Esophagus muscularis mucosa (tissue), 4 donors: ENCODE results near the gene CACNG7. TPM values are rescaled to one million over a fixed set of nuclear protein-coding genes. Genes with fewer than 3 reads are reported as not detected.

Experiments used
- DNase-seq: peaks from one replicate; pipeline ENCODE4 v3.0.0-alpha.2; 2017; ENCODE audit errors: extremely low spot score
- H3K27ac ChIP-seq, 4 donors: fragments of 200-600 bp; sonication (generic); replicated peaks in 1 of 4; 1 replicate in 3 of 4; 2 replicates in 1 of 4; pipeline ENCODE4 v1.5.1; 2016 to 2019; ENCODE audit warnings: mild to moderate bottlenecking in 1 of 4
- H3K27me3 ChIP-seq, 4 donors: fragments of 200-600 bp; sonication (generic); one replicate each; pipeline versions ENCODE4 v1.5.1 to v1.6.0; 2016 to 2019
- H3K36me3 ChIP-seq, 4 donors: fragments of 200-600 bp; sonication (generic); one replicate each; pipeline ENCODE4 v1.5.1; 2016 to 2019
- H3K4me1 ChIP-seq, 4 donors: fragments of 200-600 bp; sonication (generic); one replicate each; pipeline ENCODE4 v1.5.1; 2016 to 2019
- H3K4me3 ChIP-seq, 4 donors: fragments of 200-600 bp; sonication (generic); 1 replicate in 2 of 4; 2 replicates in 2 of 4; pipeline ENCODE4 v1.5.1; 2016 to 2019; ENCODE audit warnings: mild to moderate bottlenecking in 4 of 4, moderate library complexity in 1 of 4
- H3K9me3 ChIP-seq, 4 donors: fragments of 200-600 bp; sonication (generic); 1 replicate in 3 of 4; 2 replicates in 1 of 4; pipeline ENCODE4 v1.5.1; 2016 to 2019
- EP300 ChIP-seq: sonication (generic); formaldehyde crosslinking; IDR thresholded peaks from one replicate; pipeline ENCODE4 v1.6.1; 2017; ENCODE audit warnings: antibody characterized with exemption
- POLR2A ChIP-seq: fragments of 450-650 bp; IDR thresholded peaks from one replicate; pipeline ENCODE4 v1.6.1; 2017; ENCODE audit warnings: antibody characterized with exemption, moderate library complexity, mild to moderate bottlenecking, low read depth
- POLR2AphosphoS5 ChIP-seq, 2 donors: sonication (generic); formaldehyde crosslinking; IDR thresholded peaks; one replicate each; pipeline ENCODE4 v1.6.1; 2017; ENCODE audit warnings: antibody characterized with exemption in 2 of 2
- WGBS: methylation state at CpG from one replicate; pipeline ENCODE4 v1.1.5; 2018; 5-methylcytosine and 5-hydroxymethylcytosine counted together
- intact Hi-C: fragments of 100-400 bp; cut with DNase I; formaldehyde crosslinking; loops from one replicate; pipeline ENCODE4 v1.15.1; 2023
- total RNA-seq, 4 donors: library from RNA; depleted of rRNA; stranded (reverse); fragments of >200 nt; gene quantifications; one replicate each; pipeline versions ENCODE4 v1.1.0 to v1.2.1, GENCODE V29; 2016
- TF ChIP-seq, protein P1 (sequence below), 3 experiments: fragments of 200-600 bp in 2 of 3; fragments of 450-650 bp in 1 of 3; sonication (generic) in 2 of 3; IDR thresholded peaks; one replicate each; pipeline ENCODE4 v1.5.1; 2017 to 2019; ENCODE audit warnings: antibody characterized with exemption in 3 of 3, mild to moderate bottlenecking in 2 of 3, moderate library complexity in 1 of 3

Gene CACNG7
- total RNA-seq, 4 donors from 2014 or later = under 0.01 to 1.2 TPM; not detected in 2

- H3K4me1 ChIP-seq = peaks cover 0 to 6% (median 5%) of the 10 kb centered on the region in 4 donors
- peaks cover 0 to 98% (median 51%) of the 10 kb centered on the region in 4 donors for H3K27me3 ChIP-seq
- WGBS = 3% methylated on average over 18 of the region's 32 CpGs
- intact Hi-C loops = no loop called here
- H3K36me3 ChIP-seq = no peaks in the 10 kb centered on the region
- no peak overlapping the region for H3K4me3 ChIP-seq
- no peak for DNase-seq
- TF ChIP-seq, protein P1, sequence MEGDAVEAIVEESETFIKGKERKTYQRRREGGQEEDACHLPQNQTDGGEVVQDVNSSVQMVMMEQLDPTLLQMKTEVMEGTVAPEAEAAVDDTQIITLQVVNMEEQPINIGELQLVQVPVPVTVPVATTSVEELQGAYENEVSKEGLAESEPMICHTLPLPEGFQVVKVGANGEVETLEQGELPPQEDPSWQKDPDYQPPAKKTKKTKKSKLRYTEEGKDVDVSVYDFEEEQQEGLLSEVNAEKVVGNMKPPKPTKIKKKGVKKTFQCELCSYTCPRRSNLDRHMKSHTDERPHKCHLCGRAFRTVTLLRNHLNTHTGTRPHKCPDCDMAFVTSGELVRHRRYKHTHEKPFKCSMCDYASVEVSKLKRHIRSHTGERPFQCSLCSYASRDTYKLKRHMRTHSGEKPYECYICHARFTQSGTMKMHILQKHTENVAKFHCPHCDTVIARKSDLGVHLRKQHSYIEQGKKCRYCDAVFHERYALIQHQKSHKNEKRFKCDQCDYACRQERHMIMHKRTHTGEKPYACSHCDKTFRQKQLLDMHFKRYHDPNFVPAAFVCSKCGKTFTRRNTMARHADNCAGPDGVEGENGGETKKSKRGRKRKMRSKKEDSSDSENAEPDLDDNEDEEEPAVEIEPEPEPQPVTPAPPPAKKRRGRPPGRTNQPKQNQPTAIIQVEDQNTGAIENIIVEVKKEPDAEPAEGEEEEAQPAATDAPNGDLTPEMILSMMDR (IDR thresholded peaks at IDR 0.05) = no peak
- TF ChIP-seq POLR2A (no peak), EP300 (no peak), POLR2AphosphoS5 (IDR thresholded peaks at IDR 0.05) (no peak)
- H3K9me3 ChIP-seq = no peaks in the 10 kb centered on the region
- no peak overlapping the region for H3K27ac ChIP-seq
Observed at GRCh38 chr19:53961523-53962356, 52.7 kb downstream of the CACNG7 start.

- 15% methylated on average over 5 of the region's 55 CpGs for WGBS
- TF ChIP-seq POLR2AphosphoS5 (IDR thresholded peaks at IDR 0.05) (no peak), EP300 (no peak), POLR2A (no peak)
- TF ChIP-seq, protein P1 (IDR thresholded peaks at IDR 0.05) = no peak
- Histone ChIP-seq H3K27ac (no peak within 1 kb of the TSS), H3K36me3 (no peaks in the 10 kb centered on the region), H3K27me3 (peaks cover 0 to 95% (median 44%) of the 10 kb centered on the region in 4 donors), H3K4me1 (peaks cover 0 to 6% (median 5%) of the 10 kb centered on the region in 4 donors), H3K9me3 (no peaks in the 10 kb centered on the region), H3K4me3 (no peak within 1 kb of the TSS)
- intact Hi-C loops = no loop called here
- no peak for DNase-seq
Observed at GRCh38 chr19:53962887-53963431, 53.9 kb downstream of the CACNG7 start, which contains the start of gene CACNG8. CACNG8 (plus strand) TSS chr19:53962937.

- Histone ChIP-seq H3K27me3 (peaks cover 0 to 90% (median 26%) of the 10 kb centered on the region in 4 donors), H3K4me1 (peaks cover 0 to 6% (median 5%) of the 10 kb centered on the region in 4 donors), H3K9me3 (no peaks in the 10 kb centered on the region), H3K36me3 (no peaks in the 10 kb centered on the region), H3K4me3 (peak overlapping the region in 2 of 4 donors; percentile 15 to 24), H3K27ac (no peak overlapping the region)
- no peak for DNase-seq
- WGBS = 71% methylated on average over 11 of the region's 11 CpGs
- TF ChIP-seq, protein P1 (IDR thresholded peaks at IDR 0.05) = no peak
- TF ChIP-seq POLR2A (no peak), POLR2AphosphoS5 (IDR thresholded peaks at IDR 0.05) (no peak), EP300 (no peak)
- intact Hi-C loops = no loop called here
Observed at GRCh38 chr19:53965091-53965490, 56.0 kb downstream of the CACNG7 start.

DNA sequence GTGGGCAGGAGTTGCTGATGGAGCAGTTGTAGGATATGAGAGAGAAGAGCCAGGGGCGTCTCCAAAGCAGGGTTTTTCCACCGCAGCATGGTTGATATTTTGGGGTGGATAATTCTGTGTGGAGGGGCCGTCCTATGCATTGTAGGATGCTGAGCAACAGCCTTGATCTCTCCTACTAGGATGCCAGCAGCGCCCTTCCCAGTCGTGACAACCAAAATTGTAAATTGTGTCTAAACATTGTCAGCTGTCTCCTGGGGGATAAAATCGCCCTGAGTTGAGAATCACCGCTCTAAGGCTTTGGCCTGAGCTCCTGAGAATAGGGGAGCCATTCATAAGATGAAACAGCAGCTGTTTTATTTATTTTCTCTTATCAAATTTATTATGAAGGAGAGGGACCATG lies 57.9 kb downstream of the CACNG7 start:
- Histone ChIP-seq H3K27ac (no peak overlapping the region), H3K36me3 (no peaks in the 10 kb centered on the region), H3K27me3 (peaks cover 0 to 82% (median 11%) of the 10 kb centered on the region in 4 donors), H3K4me1 (peaks cover 0 to 6% (median 5%) of the 10 kb centered on the region in 4 donors), H3K9me3 (no peaks in the 10 kb centered on the region), H3K4me3 (no peak overlapping the region)
- DNase-seq = no peak
- intact Hi-C loops = no loop called here
- 62% methylated on average over 7 of the region's 7 CpGs for WGBS
- no peak for TF ChIP-seq EP300
- no peak for TF ChIP-seq POLR2AphosphoS5 (IDR thresholded peaks at IDR 0.05)
- TF ChIP-seq, protein P1 (IDR thresholded peaks at IDR 0.05) = no peak
- no peak for TF ChIP-seq POLR2A
